HepG2 (cell line): Measurements from ENCODE around the gene AP1M2. TPM values are rescaled to one million over a fixed set of nuclear protein-coding genes. Genes with fewer than 3 reads are reported as not detected.

Experiments
- ATAC-seq: fragments of 200-7000 bp; cut with Tn5 transposase; 3 replicates; pipeline ENCODE4 v1.9.1; 2020; ENCODE audit warnings: mild to moderate bottlenecking, moderate library complexity
- BruUV-seq: library from RNA; stranded (reverse); fragments of 400-500 nt; replicated peaks from 2 replicates; lab custom pipeline; 2021; lab: Mats Ljungman, UMichigan
- CTCF ChIA-PET: fragments of 300-600 bp; formaldehyde crosslinking; extraction: SDS; loops from one replicate; lab custom pipeline; 2021; ENCODE audit warnings: low total read pairs, inconsistent platforms, low intra/inter-chr PET ratio; lab: Yijun Ruan, JAX
- POLR2A ChIA-PET: fragments of 350-600 bp; sonication (Branson Sonifier 250); formaldehyde crosslinking; loops from one replicate; lab custom pipeline; 2020; ENCODE audit warnings: antibody characterized with exemption, inconsistent platforms; lab: Yijun Ruan, JAX
- DNase-seq: peaks from one replicate; pipeline ENCODE4 v3.0.0-alpha.2; 2015; ENCODE audit warnings: low spot score
- FAIRE-seq: peaks from 3 replicates; lab custom pipeline; 2011; peaks lifted over from hg19 to GRCh38; lab: Jason Lieb, UNC
- H2AFZ ChIP-seq: one replicate; pipeline ENCODE4 v1.6.1; 2011; ENCODE audit warnings: low read length, inconsistent platforms
- H3K27ac ChIP-seq: fragments of 300-600 bp; 3 replicates; pipeline ENCODE4 v1.8.0; 2011; ENCODE audit warnings: mixed run types, mild to moderate bottlenecking, mixed read lengths, low read length, inconsistent platforms; ENCODE audit not compliant: insufficient read depth; ENCODE audit errors: extremely low read length
- H3K27me3 ChIP-seq, 2 experiments: fragments of 200-600 bp in 1 of 2; 2 replicates in 1 of 2; 3 replicates in 1 of 2; pipeline versions ENCODE4 v1.6.0 to v1.8.0; 2011; ENCODE audit warnings: low read length in 2 of 2, mild to moderate bottlenecking in 2 of 2, moderate library complexity in 2 of 2, inconsistent platforms in 1 of 2; ENCODE audit not compliant: insufficient read depth in 2 of 2, control insufficient read depth in 1 of 2
- H3K36me3 ChIP-seq, 2 experiments: fragments of 200-600 bp in 1 of 2; replicated peaks in 1 of 2; 2 replicates in 1 of 2; 3 replicates in 1 of 2; pipeline versions ENCODE4 v1.5.1 to v1.8.0; 2011; ENCODE audit warnings: low read length in 2 of 2, inconsistent platforms in 1 of 2; ENCODE audit not compliant: insufficient read depth in 2 of 2, control insufficient read depth in 1 of 2
- H3K4me1 ChIP-seq: 2 replicates; pipeline ENCODE4 v1.5.1; 2012; ENCODE audit warnings: low read length, inconsistent platforms; ENCODE audit not compliant: insufficient read depth
- H3K4me2 ChIP-seq: 2 replicates; pipeline ENCODE4 v1.6.0; 2011; ENCODE audit warnings: low read depth, low read length, inconsistent platforms
- H3K4me3 ChIP-seq, 3 experiments: fragments of 200-600 bp in 1 of 3; sonication (generic), shearing (Covaris generic) in 1 of 3; replicated peaks in 1 of 3; 2 replicates each; pipeline ENCODE4 v1.5.1; 2011 to 2016; ENCODE audit warnings: low read length in 3 of 3, inconsistent platforms in 2 of 3, low read depth in 2 of 3, mild to moderate bottlenecking in 2 of 3, control low read depth in 1 of 3, mixed read lengths in 1 of 3; ENCODE audit not compliant: insufficient read depth in 1 of 3
- H3K79me2 ChIP-seq: one replicate; pipeline ENCODE4 v1.6.1; 2011; ENCODE audit warnings: low read length, inconsistent platforms; ENCODE audit not compliant: insufficient read depth
- H3K9ac ChIP-seq: 2 replicates; pipeline ENCODE4 v1.6.0; 2011; ENCODE audit warnings: mild to moderate bottlenecking, low read depth, low read length, inconsistent platforms; ENCODE audit not compliant: insufficient read depth
- H3K9me3 ChIP-seq: 2 replicates; pipeline ENCODE4 v1.5.1; 2012; ENCODE audit warnings: mild to moderate bottlenecking, low read length
- H4K20me1 ChIP-seq: 2 replicates; pipeline ENCODE4 v1.6.0; 2011; ENCODE audit warnings: inconsistent platforms, mild to moderate bottlenecking, low read length, moderate library complexity; ENCODE audit not compliant: insufficient read depth
- ATF7-NPFF ChIP-seq: sonication (generic); formaldehyde crosslinking; IDR thresholded peaks from 2 replicates; pipeline ENCODE4 v1.8.1; 2023; ENCODE audit warnings: mild to moderate bottlenecking, low read depth, missing genetic modification reagents, moderate library complexity
- BRF2 ChIP-seq: sonication (generic); formaldehyde crosslinking; IDR thresholded peaks from 2 replicates; pipeline ENCODE4 v1.8.1; 2022; ENCODE audit warnings: mild to moderate bottlenecking, missing genetic modification reagents
- DMAP1 ChIP-seq: IDR thresholded peaks from 2 replicates; pipeline ENCODE4 v1.6.1; 2016
- DPF2 ChIP-seq: sonication (generic); formaldehyde crosslinking; IDR thresholded peaks from 2 replicates; pipeline ENCODE4 v1.4.0; 2020; ENCODE audit warnings: mild to moderate bottlenecking, low read depth, missing genetic modification reagents, borderline replicate concordance
- EED ChIP-seq: sonication (generic); formaldehyde crosslinking; IDR thresholded peaks from 2 replicates; pipeline ENCODE4 v1.5.0; 2020; ENCODE audit warnings: mild to moderate bottlenecking, missing genetic modification reagents
- NR1H2 ChIP-seq: sonication (generic); formaldehyde crosslinking; IDR thresholded peaks from 2 replicates; pipeline ENCODE4 v1.8.1; 2022; ENCODE audit warnings: low read depth, missing genetic modification reagents, borderline replicate concordance
- TFDP2 ChIP-seq: sonication (generic); formaldehyde crosslinking; IDR thresholded peaks from 2 replicates; pipeline ENCODE4 v1.4.0; 2020; ENCODE audit warnings: missing genetic modification reagents
- TSC22D2 ChIP-seq: sonication (generic); formaldehyde crosslinking; IDR thresholded peaks from 2 replicates; pipeline ENCODE4 v1.5.1; 2020; ENCODE audit warnings: missing genetic modification reagents, mild to moderate bottlenecking, borderline replicate concordance
- YY1 ChIP-seq: IDR thresholded peaks from 2 replicates; pipeline ENCODE4 v1.6.1; 2011; ENCODE audit warnings: low read length, low read depth, moderate library complexity, mild to moderate bottlenecking; ENCODE audit not compliant: insufficient read depth, insufficient replicate concordance
- ZBTB1 ChIP-seq: sonication (generic); formaldehyde crosslinking; IDR thresholded peaks from 2 replicates; pipeline ENCODE4 v1.4.0; 2020; ENCODE audit warnings: missing genetic modification reagents, borderline replicate concordance
- ZFY ChIP-seq: sonication (generic); formaldehyde crosslinking; IDR thresholded peaks from 2 replicates; pipeline ENCODE4 v1.4.0; 2020; ENCODE audit warnings: missing genetic modification reagents
- ZKSCAN5 ChIP-seq: sonication (generic); formaldehyde crosslinking; IDR thresholded peaks from 2 replicates; pipeline ENCODE4 v1.5.1; 2020; ENCODE audit warnings: mild to moderate bottlenecking, missing genetic modification reagents
- ZNF550 ChIP-seq: sonication (generic); formaldehyde crosslinking; IDR thresholded peaks from 2 replicates; pipeline ENCODE4 v1.4.0; 2020; ENCODE audit warnings: mild to moderate bottlenecking, missing genetic modification reagents, borderline replicate concordance
- ZNF558 ChIP-seq: sonication (generic); formaldehyde crosslinking; IDR thresholded peaks from 2 replicates; pipeline ENCODE4 v1.9.0; 2022; ENCODE audit warnings: mild to moderate bottlenecking, missing genetic modification reagents, borderline replicate concordance
- ZNF563 ChIP-seq: sonication (generic); formaldehyde crosslinking; IDR thresholded peaks from 2 replicates; pipeline ENCODE4 v1.8.0; 2022; ENCODE audit warnings: mild to moderate bottlenecking, moderate library complexity, missing genetic modification reagents
- ZNF597 ChIP-seq: sonication (generic); formaldehyde crosslinking; IDR thresholded peaks from 2 replicates; pipeline ENCODE4 v1.5.0; 2020; ENCODE audit warnings: missing genetic modification reagents
- ZNF672 ChIP-seq: sonication (generic); formaldehyde crosslinking; IDR thresholded peaks from 2 replicates; pipeline ENCODE4 v1.8.1; 2022; ENCODE audit warnings: missing genetic modification reagents
- ZNF747 ChIP-seq: sonication (generic); formaldehyde crosslinking; IDR thresholded peaks from 2 replicates; pipeline ENCODE4 v1.8.1; 2023; ENCODE audit warnings: missing genetic modification reagents, mild to moderate bottlenecking, borderline replicate concordance
- WGBS: methylation state at CpG from one replicate; pipeline ENCODE4 v1.1.6; 2017; ENCODE audit warnings: low lambda C conversion rate; 5-methylcytosine and 5-hydroxymethylcytosine counted together
- in situ Hi-C: cut with HindIII; loops from 2 replicates; pipeline ENCODE4 v1.10.0; 2017; ENCODE audit warnings: low pct_unique_long_range_greater_than_20kb; ENCODE audit not compliant: extremely low pct_ligation_motif_present
- intact Hi-C: fragments of 100-400 bp; cut with micrococcal nuclease; formaldehyde crosslinking; loops from one replicate; pipeline ENCODE4 v1.10.0; 2022; ENCODE audit not compliant: unreplicated experiment
- polyA plus RNA-seq, 8 experiments: library from polyadenylated mRNA; depleted of rRNA in 3 of 8; stranded (reverse) in 7 of 8; unstranded in 1 of 8; fragments of >200 nt; fragmentation: Illumina TruSeq in 4 of 8; extraction: Trizol in 4 of 8; gene quantifications; 2 replicates each; pipeline versions ENCODE4 v1.2.1 to v1.2.3, GENCODE V29; 2011 to 2016; ENCODE audit warnings: low read depth in 4 of 8, missing spikeins in 1 of 8, mixed read lengths in 1 of 8; ENCODE audit not compliant: insufficient read depth in 1 of 8
- total RNA-seq, 5 experiments: library from RNA; depleted of rRNA; stranded (reverse); fragments of >200 nt; fragmentation: Illumina TruSeq; extraction: Trizol; gene quantifications; 2 replicates each; pipeline ENCODE4 v1.2.3, GENCODE V29; 2016; ENCODE audit warnings: low read depth in 1 of 5

The AP1M2 gene
- total and polyA plus RNA-seq, 2 of the 13 experiments (the other 11 are each of a cell fraction or from before 2014, with no cell fraction given) = 6.3 to 76.8 TPM

- POLR2A ChIA-PET = interaction anchor here (0.9 kb wide), 1 partner anchor 37 kb away, joined by 3 read pairs; no protein-coding TSS in a partner anchor
- DNase-seq (no peak), FAIRE-seq (no peak), ATAC-seq (peak; percentile 21; the same call in 2 of the 3 replicates)
- TF ChIP-seq NR1H2 (CRISPR knock-in tag) (no peak), ZBTB1 (CRISPR knock-in tag) (no peak), ZFY (CRISPR knock-in tag) (no peak), TSC22D2 (CRISPR knock-in tag) (no peak), BRF2 (CRISPR knock-in tag) (no peak), ZNF563 (no peak), ZKSCAN5 (no peak), ZNF558 (CRISPR knock-in tag) (no peak), ZNF597 (no peak), TFDP2 (CRISPR knock-in tag) (no peak), DPF2 (CRISPR knock-in tag) (no peak), ATF7-NPFF (no peak), DMAP1 (no peak), ZNF550 (CRISPR knock-in tag) (no peak), ZNF672 (no peak), YY1 (no peak), EED (no peak), ZNF747 (CRISPR knock-in tag) (no peak)
- CTCF ChIA-PET = no interaction called here
- Histone ChIP-seq H3K4me1 (peaks cover 28% of the 10 kb centered on the region), H3K27ac (no peak overlapping the region), H2AFZ (no peak overlapping the region), H3K9me3 (no peaks in the 10 kb centered on the region), H3K4me2 (peak overlapping the region; percentile 84), H3K4me3 (peak overlapping the region in 1 of 3 experiments; percentile 92; a peak in 2 of 6 replicates), H3K79me2 (no peaks in the 10 kb centered on the region), H4K20me1 (no peaks in the 10 kb centered on the region), H3K36me3 (no peaks in the 10 kb centered on the region), H3K27me3 (peaks cover 2 to 17% of the 10 kb centered on the region in 2 experiments; a peak in 4 of 5 replicates), H3K9ac (no peak overlapping the region; the same call in 1 of the 2 replicates)
- 16% methylated on average over 9 of the region's 9 CpGs for WGBS
- no TSS peak for BruUV-seq
- intact Hi-C loops = no loop called here
- in situ Hi-C loops = no loop called here
Observed at GRCh38 chr19:10603873-10604459, 16.9 kb upstream of the AP1M2 start.
